ENCODE results near the gene HSPG2. TPM values are rescaled to one million over a fixed set of nuclear protein-coding genes. Genes with fewer than 3 reads are reported as not detected.

Gene HSPG2
- total RNA-seq, 2 experiments from 2014 or later, result 1.6 to 4.7 TPM

DNA sequence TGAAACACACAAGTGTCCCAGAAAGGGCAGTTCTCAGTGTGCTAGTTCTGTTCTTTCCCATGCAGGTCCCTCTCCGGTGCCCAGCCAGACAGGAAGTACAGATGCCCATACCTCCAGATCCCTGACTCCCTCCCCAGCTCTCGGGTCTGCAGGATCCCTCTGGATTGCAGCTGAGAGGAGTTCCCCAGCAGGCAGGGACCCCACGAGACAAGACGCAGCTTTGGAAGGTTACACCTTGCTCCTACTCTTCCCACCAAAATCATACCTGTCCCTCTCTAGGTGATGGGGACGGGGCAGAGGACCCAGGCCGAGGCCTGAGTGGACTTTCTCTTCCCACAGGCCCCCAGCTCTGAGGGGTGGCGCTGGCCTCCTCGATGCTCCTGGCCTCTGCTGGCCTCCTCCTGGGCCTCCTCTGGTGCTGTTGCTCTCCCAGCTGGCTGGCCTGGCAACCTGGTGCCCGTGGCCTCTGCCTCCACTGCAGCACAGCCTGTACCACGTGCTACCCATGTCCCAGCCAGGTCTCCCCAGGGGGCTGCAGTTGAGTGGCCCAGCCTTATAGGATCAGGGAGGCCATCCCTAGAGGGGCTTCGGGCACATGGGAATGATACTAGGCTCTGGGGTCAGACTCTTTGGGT lies 115.6 kb downstream of the HSPG2 start:
- no TSS peak for BruUV-seq (replicated peaks)
- peaks cover 3% of the 10 kb centered on the region for H3K4me1 ChIP-seq (ENCODE audit: insufficient read depth, low read length, poor library complexity, severe bottlenecking)
- TF ChIP-seq EZH2phosphoT487 (IDR thresholded peaks at IDR 0.05; ENCODE audit: borderline replicate concordance, low read depth, low read length), result no peak
- TF ChIP-seq, protein P1, sequence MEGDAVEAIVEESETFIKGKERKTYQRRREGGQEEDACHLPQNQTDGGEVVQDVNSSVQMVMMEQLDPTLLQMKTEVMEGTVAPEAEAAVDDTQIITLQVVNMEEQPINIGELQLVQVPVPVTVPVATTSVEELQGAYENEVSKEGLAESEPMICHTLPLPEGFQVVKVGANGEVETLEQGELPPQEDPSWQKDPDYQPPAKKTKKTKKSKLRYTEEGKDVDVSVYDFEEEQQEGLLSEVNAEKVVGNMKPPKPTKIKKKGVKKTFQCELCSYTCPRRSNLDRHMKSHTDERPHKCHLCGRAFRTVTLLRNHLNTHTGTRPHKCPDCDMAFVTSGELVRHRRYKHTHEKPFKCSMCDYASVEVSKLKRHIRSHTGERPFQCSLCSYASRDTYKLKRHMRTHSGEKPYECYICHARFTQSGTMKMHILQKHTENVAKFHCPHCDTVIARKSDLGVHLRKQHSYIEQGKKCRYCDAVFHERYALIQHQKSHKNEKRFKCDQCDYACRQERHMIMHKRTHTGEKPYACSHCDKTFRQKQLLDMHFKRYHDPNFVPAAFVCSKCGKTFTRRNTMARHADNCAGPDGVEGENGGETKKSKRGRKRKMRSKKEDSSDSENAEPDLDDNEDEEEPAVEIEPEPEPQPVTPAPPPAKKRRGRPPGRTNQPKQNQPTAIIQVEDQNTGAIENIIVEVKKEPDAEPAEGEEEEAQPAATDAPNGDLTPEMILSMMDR (conservative IDR thresholded peaks at IDR 0.05; ENCODE audit: low read length), result no peak
- CTCF ChIA-PET (ENCODE audit: unreplicated experiment), result interaction anchor here (0.7 kb wide), 1 partner anchor 286 kb away, joined by 5 read pairs; no protein-coding TSS in a partner anchor
- H3K9me3 ChIP-seq (ENCODE audit: low read length), result no peaks in the 10 kb centered on the region
- no peak overlapping the region for H2AFZ ChIP-seq (ENCODE audit: low read length)
- no peak overlapping the region for H3K4me2 ChIP-seq (ENCODE audit: low read length)
- no peaks in the 10 kb centered on the region for H4K20me1 ChIP-seq (ENCODE audit: insufficient read depth, low read length)
- no peaks in the 10 kb centered on the region for H3K36me3 ChIP-seq (ENCODE audit: insufficient read depth, low read length)
- H3K79me2 ChIP-seq (ENCODE audit: insufficient read depth, low read depth, low read length), result no peaks in the 10 kb centered on the region
- intact Hi-C loops (cut with micrococcal nuclease; ENCODE audit: unreplicated experiment), result no loop called here
- POLR2A ChIA-PET, result no interaction called here
- H3K4me3 ChIP-seq (ENCODE audit: low read depth, low read length, poor library complexity, severe bottlenecking), result no peak overlapping the region
- no peaks in the 10 kb centered on the region for H3K9me2 ChIP-seq (ENCODE audit: insufficient read depth, low read length)
- H3K27ac ChIP-seq (ENCODE audit: low read depth, low read length, poor library complexity, severe bottlenecking), result no peak overlapping the region
- no peak for DNase-seq (ENCODE audit: low spot score)

DNA sequence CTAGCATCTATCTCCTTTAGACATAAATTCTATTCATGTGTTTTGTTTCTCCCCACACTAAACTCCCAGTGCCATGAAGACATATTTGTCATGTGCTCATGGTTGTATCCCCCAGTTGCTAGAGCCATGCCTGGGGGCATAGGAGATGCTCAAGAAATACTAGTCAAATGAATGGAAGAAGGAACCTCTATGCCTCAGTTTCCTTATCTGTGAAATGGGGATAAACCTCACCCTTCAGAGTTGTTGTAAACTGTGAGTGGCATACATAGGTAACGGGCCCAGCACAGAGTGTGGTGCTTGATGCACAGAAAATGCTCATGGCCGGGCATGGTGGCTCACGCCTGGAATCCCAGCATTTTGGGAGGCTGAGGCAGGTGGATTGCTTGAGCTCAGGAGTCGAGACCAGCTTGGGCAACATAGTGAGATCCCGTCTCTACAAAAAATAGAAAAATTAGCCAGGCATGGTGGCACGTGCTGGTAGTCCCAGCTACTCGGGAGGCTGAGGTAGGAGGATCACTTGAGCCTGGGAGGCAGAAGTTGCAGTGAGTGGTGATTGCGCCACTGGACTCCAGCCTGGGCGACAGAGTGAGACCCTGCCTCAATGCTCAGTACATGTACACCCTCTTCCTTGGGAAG lies 116.4 kb downstream of the HSPG2 start:
- intact Hi-C loops (cut with micrococcal nuclease; ENCODE audit: unreplicated experiment), result no loop called here
- BruUV-seq (replicated peaks), result no TSS peak

More for the DNA sequence above, 116.4 kb downstream of the HSPG2 start:
- Histone ChIP-seq H3K4me2 (ENCODE audit: low read length) (no peak overlapping the region), H3K4me3 (ENCODE audit: low read depth, low read length, poor library complexity, severe bottlenecking) (no peak overlapping the region), H4K20me1 (ENCODE audit: insufficient read depth, low read length) (no peaks in the 10 kb centered on the region), H3K79me2 (ENCODE audit: insufficient read depth, low read depth, low read length) (no peaks in the 10 kb centered on the region), H3K9me2 (ENCODE audit: insufficient read depth, low read length) (no peaks in the 10 kb centered on the region), H3K36me3 (ENCODE audit: insufficient read depth, low read length) (no peaks in the 10 kb centered on the region), H3K4me1 (ENCODE audit: insufficient read depth, low read length, poor library complexity, severe bottlenecking) (peaks cover 3% of the 10 kb centered on the region), H3K27ac (ENCODE audit: low read depth, low read length, poor library complexity, severe bottlenecking) (no peak overlapping the region), H2AFZ (ENCODE audit: low read length) (no peak overlapping the region), H3K9me3 (ENCODE audit: low read length) (no peaks in the 10 kb centered on the region)
- no peak for DNase-seq (ENCODE audit: low spot score)
- ChIA-PET CTCF (ENCODE audit: unreplicated experiment) (interaction anchor here (0.7 kb wide), 1 partner anchor 286 kb away, joined by 5 read pairs; no protein-coding TSS in a partner anchor), POLR2A (no interaction called here)
- TF ChIP-seq, protein P1 (conservative IDR thresholded peaks at IDR 0.05; ENCODE audit: low read length), result no peak
- TF ChIP-seq EZH2phosphoT487 (IDR thresholded peaks at IDR 0.05; ENCODE audit: borderline replicate concordance, low read depth, low read length), result no peak
